NCI-H2029 (cell line): ENCODE measurements around the gene UROC1.

Experiments
- DNase-seq: peaks from one replicate; lab custom pipeline; 2025; lab: John Stamatoyannopoulos, UW

The UROC1 gene

DNA sequence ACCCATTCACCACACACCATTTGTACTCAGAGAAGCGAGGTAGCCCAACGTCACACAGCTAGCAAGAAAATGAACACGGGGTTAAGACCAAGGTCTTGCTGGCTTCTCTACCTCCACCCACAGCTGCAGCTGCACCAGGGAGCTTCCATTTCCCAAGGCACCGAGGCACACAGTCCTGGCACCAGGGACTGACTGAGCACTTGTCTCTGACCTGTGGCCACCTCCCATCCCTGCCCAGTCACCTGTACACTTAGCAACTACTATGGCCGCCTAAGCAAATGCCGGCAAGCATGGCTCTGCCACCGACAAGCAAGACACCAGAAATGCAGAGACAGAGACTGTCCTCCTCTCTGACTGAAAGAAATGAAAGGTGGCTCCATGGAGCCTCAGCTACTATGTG lies 57.2 kb downstream of the UROC1 start:
- no peak for DNase-seq

DNA sequence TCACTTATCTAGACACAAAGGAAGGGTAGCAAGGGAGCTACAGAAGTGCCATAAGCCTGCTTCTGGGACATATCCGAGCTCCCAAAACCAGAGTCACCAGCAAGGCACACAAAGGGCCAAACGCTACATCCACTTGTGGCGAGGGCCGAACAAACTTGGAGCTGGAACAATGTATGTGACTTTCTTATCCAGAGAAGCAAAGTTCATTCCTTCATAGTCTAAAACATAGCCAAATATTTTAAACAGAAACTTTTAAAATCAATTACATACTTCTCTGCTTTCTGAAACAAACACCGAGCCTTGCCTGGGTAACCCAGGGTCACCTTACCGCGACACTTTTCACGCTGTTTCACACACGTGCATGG lies 57.8 kb downstream of the UROC1 start:
- DNase-seq = no peak

- DNase-seq = no peak
These were observed 58.3 kb downstream of the UROC1 start for GRCh38 chr3:126459111-126459762.

GRCh38 chr3:126456766-126457388 lies 60.7 kb downstream of the UROC1 start:
- DNase-seq = no peak

- no peak for DNase-seq
These were observed 61.4 kb downstream of the UROC1 start for GRCh38 chr3:126456211-126456610.

DNA sequence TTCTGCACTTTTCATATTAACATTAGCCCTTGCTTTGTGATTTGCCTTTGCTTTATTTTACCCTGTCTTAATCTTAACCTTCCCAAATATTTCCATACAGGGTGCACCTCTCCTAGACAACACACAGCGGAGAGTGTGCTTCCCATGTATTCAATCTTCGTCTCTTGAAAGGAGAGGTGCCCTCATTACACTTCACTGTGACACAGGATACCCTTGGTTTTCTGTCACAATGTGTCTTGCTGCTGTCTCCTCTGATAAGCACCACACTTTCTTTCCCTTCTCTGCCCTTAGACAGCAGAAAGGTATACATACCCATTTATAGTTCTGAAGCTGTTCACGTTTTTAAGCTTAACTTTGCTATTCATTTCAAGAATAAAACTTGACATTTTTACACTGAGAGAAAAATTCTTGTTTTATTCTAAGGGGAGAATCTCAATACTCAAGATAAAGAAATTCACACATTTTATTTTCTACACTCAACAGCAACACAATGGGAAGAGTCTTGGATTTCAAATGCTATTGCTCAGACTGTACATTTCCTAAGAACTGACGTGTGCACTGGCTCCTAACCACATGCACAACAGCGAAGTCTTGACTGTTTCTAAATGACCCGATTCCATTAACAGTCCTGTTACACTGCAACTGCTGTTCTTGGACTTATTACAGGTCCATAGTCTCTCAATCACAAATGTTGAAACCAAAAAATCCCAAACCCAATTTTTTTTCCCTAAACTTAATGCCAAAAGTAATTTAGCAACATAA lies 63.0 kb downstream of the UROC1 start:
- no peak for DNase-seq

DNA sequence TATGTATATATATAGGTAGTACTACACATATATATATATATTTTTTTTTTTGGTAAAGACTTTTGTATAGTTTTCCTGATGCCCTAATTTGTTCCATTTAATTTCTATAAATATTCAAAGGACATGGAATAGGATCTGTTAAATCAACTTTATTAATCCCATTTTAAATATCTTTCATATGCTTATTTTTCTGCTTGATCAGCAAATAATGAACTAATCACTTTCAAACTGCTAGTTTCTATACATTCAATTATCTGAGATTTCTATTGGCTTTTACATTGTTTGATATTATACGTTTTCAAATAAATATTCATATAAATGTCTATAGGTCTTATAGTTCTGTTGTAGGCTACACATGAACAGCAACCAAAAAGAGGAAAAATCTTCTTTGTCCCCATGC lies 63.5 kb downstream of the UROC1 start:
- no peak for DNase-seq

DNA sequence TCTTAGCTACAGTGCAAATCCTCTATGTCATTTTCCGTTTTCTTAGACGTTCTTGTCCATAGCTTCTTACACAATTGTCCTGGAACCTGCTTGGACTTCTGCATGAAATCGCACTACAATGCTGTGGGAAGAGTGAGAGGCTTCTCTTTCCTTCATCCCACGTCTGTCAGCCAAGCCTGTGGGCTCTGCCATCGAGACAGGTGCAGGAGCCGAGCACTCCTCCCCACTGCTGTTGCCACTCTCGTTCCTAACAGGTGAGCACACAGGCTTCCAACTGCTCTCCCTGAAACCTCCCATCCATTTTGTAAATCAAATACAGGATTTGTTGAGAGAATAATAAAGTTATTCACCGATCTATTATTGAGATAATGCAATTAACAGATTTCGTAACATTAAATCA lies 65.4 kb downstream of the UROC1 start:
- no peak for DNase-seq

DNA sequence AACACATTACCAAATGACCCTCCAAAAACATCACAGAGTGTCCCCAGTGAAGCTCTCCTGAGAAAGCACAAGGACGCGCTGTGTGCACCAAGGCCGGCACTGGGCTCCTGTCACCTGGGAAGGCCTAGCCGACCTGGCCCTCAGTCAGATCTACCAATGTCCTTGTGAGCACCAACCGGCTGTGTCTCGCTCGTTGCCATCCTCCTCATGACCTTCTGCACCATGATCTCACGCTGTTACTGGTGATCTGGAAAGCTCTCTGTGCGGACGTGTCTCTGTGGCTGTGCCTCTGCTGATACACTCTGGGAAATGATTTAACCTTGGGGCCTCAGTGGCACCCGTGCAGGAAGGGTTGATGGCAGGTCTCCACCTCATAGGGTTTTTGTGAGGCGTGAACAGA lies 66.1 kb downstream of the UROC1 start:
- DNase-seq = no peak

DNA sequence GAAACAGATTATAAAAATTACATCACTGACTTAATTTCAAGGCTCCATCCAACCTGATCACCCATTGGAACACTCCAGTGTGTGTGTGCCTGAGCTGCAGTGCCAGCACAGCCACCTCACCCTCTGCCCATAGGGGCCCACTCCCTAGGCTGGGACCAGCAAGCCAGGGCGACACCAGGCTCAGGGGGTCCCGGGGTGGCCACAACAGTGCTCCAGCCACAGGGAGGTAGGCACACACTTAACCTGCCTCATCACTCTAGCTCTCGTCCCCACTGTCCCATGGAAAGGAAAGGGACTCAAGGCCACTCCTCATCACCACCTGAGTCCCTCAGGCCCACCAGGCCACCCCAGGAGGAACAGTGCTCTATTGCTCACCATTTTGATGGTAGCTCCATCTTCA lies 66.8 kb downstream of the UROC1 start:
- DNase-seq = no peak

GRCh38 chr3:126450219-126450618 lies 67.4 kb downstream of the UROC1 start:
- DNase-seq = no peak

DNA sequence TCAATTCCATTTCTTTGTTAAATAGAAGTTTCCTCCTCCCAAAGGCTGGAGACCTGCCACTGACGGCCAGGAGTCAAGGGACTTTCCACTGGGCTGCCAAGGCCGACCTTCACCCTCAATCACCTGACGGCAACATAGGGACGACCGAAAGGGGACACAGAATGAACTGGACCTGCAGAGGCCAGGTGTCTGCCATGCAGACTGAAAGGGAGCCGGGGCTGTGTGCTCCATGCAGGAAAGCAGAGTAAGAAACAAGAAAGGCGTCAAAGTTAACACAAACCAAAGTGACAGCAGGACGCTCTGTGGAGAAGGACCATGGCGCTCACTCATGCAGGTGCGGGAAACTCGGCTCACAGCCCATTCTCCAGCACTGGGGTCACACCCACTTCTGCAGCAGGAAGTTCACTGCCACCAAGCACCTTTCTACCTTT lies 67.9 kb downstream of the UROC1 start:
- no peak for DNase-seq

DNA sequence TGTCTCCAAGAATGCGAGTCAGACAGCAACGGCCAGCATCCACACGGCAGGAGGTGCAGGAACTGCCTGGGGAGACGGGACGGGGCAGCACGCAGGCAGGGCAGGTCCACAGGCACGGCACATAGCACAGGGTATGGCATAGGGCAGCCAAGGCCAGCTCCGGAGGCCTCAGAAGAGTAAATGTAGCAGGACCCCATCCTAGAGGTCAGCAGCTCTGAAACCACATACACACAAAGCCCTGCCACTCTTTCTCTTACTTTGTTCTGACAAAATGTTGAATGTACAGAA lies 68.7 kb downstream of the UROC1 start:
- DNase-seq = no peak

DNA sequence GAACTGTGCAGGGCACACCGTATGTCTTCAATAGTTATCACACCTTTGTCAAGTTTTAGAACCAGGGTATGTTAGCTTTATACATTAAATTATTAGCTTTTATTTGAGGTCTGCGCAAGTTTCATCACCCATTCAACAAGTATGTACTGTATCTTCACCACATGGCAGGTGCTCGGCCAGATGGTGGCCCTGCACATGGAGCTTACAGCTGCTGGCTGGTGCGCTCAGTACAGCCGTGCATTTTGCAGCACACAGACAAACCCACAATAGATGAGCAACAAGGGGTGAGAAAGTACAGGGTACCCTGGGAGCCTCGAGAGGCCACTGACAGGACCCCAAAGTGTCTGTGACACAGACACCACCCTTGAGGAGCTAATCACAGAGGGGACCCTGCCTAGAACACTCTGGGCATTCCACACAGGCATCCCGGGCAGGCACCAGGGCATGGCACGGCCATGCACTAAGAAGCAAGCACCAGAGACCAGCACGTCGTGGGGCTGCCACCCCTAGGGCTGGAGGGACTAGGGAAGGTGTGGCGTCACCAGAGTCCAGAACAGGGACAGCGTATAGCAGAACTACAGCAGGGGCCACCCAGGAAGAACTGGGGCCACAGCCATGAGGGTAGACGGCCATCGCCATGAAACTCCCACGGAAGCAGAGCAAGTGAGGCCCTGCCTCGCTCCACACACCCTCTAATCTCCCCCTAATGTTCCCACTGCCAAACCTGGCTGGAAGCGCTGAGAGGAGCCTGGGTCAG lies 69.3 kb downstream of the UROC1 start:
- DNase-seq = no peak

- no peak for DNase-seq
These were observed 70.0 kb downstream of the UROC1 start for GRCh38 chr3:126447456-126448106.

GRCh38 chr3:126446791-126447190 lies 70.8 kb downstream of the UROC1 start:
- no peak for DNase-seq

DNA sequence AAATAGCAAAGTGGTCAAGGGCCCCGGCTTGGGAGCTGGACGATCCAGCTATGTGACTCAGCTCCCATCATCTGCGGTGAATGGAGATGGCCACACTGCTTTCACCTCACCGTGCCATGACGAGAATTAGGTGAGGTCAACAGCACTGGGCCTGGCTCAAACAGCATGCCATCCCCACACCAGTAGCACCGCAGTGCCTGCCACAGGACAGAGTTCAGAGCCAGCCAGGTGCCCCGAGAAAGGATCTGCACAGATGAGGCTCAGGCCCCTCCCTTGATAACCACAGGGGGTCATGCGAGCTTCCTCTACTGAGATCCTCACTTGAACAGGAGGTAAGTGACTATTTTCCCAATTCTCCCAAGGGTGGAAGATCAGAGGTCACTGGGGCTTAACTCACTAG lies 71.3 kb downstream of the UROC1 start:
- DNase-seq = no peak

GRCh38 chr3:126445506-126445905 lies 72.1 kb downstream of the UROC1 start:
- no peak for DNase-seq

DNA sequence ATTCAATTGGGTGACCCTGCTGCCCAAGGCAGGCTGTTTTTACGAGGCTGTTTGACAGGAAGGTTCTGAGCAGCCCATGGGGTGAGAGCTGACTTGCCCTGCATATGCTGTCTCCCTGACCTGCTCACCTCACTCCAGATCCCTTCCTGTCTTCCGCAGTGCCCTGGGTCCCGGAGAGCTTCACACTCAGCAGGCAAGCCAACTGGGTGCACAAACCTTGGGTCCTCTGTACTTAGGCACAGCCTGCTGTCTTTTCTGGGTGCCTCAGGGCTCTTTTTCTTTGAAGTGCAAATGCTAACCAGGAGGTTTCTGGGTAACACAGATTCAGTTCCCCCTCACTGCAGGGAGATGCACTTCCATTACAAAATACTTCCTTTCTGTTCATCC lies 74.7 kb downstream of the UROC1 start:
- DNase-seq = no peak

DNA sequence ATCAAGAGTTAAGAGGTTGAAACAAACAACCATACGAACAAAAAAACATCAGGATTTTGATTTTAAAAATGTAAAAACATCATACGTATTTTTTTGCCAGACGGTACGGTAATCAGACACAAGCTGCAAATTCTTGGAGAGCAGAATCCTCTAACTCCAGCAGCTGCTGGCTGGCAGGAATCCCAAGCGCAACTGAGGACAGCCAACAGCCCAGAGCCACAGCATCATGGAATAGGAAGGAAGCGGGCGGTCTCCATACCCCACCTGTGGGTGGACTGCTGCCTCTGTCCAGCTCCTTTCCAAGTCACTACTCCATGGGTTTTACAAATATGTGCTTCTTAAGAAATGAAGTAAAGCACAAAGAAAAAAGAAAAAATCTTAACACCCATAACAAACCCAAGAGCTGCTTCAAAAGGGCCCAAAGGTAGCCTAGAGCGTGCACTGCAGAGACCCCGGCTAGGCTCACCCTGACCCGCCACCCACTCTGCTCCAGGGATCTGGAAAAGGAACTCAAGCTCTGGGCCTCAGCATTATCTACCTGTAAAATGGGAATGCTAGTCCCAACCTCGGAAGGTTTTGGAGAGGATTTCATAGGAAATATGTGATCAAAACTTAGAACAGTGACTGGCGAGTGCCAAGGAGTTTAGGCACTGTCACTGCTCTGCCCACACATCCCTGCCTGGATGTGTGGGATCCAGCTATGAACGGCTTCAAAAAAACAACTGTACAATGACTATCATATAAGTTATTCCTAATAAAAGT lies 75.3 kb downstream of the UROC1 start:
- no peak for DNase-seq

- DNase-seq = no peak
These were observed 76.2 kb downstream of the UROC1 start for GRCh38 chr3:126441256-126441880.

DNA sequence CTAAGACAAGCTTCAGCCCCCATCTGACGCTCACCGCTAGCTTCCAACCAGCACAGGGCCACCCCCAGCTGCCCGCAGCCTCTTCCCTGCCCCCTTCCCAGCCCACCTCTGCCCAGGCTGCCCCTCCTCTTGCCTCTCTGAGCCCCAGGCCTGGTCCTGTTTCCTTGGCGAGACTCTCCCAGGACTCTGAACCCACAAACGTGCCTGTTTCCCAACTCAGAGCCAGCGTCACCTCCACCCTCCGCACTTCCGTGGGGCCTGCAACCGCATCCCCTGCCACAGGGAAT lies 76.9 kb downstream of the UROC1 start:
- DNase-seq = no peak
